Epithelial cell of proximal tubule (primary cell): Measurements from ENCODE around the gene DHPS. TPM values are rescaled to one million over a fixed set of nuclear protein-coding genes. Genes with fewer than 3 reads are reported as not detected.
"Not testable (repeated sequence)": the region's sequence is repeated elsewhere in the genome, so short reads cannot be mapped to it uniquely, and the experiment has no call there.

Source experiments
- DNase-seq: peaks from one replicate; pipeline ENCODE4 v3.0.0-alpha.2; 2011; ENCODE audit warnings: low read depth
- H3K4me3 ChIP-seq: 2 replicates; pipeline ENCODE4 v1.5.1; 2011; ENCODE audit warnings: low read depth, mild to moderate bottlenecking, low read length
- total RNA-seq: library from RNA; depleted of rRNA; stranded (reverse); fragments of >200 nt; gene quantifications from 2 replicates; pipeline ENCODE4 v1.2.3, GENCODE V29; 2015
- TF ChIP-seq, protein P1 (sequence below): conservative IDR thresholded peaks from 2 replicates; pipeline ENCODE4 v1.5.1; 2012; ENCODE audit warnings: low read depth, mild to moderate bottlenecking, low read length

Gene DHPS
- total RNA-seq, 1 donor from 2014 or later: 134 TPM

DNA sequence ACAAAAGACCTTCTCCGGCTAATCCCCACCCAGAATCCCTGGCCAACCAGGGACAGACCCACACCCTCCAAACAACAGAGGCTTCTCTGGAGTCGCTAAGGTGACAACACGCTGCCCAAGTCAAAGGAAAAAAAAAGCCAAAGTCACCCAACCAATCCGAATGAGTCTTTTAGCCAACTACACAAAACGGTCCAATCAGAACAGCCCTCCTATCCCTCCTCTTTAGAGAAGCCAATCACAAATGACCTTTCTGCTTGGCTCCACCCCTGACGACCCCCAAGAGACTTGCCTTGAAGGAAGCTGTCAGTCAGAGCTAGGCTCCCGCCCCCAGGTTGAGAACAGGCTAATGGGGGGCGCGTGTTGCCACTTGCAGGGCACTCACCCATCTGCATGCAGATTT is 21.4 kb upstream of the DHPS start:
- no peak overlapping the region for H3K4me3 ChIP-seq
- DNase-seq: no peak
- TF ChIP-seq, protein P1, sequence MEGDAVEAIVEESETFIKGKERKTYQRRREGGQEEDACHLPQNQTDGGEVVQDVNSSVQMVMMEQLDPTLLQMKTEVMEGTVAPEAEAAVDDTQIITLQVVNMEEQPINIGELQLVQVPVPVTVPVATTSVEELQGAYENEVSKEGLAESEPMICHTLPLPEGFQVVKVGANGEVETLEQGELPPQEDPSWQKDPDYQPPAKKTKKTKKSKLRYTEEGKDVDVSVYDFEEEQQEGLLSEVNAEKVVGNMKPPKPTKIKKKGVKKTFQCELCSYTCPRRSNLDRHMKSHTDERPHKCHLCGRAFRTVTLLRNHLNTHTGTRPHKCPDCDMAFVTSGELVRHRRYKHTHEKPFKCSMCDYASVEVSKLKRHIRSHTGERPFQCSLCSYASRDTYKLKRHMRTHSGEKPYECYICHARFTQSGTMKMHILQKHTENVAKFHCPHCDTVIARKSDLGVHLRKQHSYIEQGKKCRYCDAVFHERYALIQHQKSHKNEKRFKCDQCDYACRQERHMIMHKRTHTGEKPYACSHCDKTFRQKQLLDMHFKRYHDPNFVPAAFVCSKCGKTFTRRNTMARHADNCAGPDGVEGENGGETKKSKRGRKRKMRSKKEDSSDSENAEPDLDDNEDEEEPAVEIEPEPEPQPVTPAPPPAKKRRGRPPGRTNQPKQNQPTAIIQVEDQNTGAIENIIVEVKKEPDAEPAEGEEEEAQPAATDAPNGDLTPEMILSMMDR: no peak

DNA sequence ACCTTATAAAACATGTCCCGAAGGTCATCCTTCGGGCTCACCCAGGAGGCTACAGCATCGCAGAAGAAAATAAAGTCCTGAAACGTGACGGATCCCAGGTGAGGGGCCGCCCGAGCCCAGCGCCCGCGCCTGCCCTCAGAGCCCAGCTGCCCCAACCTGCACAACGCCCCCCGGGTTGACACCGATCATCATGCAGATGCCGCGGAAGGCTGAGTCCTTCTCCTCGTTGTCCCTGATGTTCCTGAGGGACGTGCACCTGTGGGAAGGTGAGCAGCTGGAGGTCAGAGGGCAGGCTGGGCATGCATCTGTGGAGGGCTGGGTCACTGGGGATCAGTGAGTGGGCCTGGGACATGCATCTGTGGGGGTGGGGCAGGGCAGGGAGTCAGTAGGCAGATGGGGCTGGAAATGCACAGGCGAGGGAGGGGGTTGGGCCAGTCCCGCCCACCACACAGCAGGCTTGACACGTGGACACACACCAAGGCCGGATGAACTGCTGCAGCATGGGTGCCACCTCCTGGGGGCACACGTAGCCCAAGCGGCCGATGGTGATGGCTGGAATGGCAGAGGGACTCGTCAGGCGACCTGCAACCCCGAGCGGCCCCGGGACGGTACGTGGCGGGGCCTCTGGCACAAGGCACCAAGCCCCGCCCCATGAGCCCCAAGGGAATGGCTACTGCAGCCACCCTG is 20.1 kb upstream of the DHPS start:
- TF ChIP-seq, protein P1: no peak
- no peak overlapping the region for H3K4me3 ChIP-seq
- DNase-seq: no peak

- no peak for DNase-seq
- TF ChIP-seq, protein P1: no peak
- no peak overlapping the region for H3K4me3 ChIP-seq
Measured at GRCh38 chr19:12698138-12698537, 16.5 kb upstream of the DHPS start.

DNA sequence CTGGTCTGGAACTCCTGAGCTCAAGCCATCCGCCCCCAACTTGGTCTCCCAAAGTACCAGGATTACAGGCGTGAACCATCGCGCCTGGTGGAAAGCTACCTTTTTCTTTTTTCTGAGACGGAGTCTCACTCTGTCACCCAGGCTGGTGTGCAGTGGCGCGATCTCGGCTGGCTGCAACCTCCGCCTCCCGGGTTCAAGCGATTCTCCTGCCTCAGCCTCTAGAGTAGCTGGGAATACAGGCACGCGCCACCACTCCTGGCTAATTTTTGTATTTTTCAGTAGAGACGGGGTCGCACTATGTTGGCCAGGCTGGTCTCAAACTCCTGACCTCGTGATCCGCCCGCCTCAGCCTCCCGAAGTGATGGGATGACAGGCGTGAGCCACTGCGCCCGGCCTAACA is 15.7 kb upstream of the DHPS start:
- H3K4me3 ChIP-seq: not testable (repeated sequence)

GRCh38 chr19:12696366-12697335 is 15.0 kb upstream of the DHPS start, which contains the start of gene FBXW9:
FBXW9 (minus strand) TSS chr19:12696631; CDS start chr19:12696581, 50 bp downstream.
- peak; percentile 54 for DNase-seq
- H3K4me3 ChIP-seq: peak within 1 kb of the TSS; percentile 92
- TF ChIP-seq, protein P1: no peak

More for the DNA sequence above, 15.7 kb upstream of the DHPS start:
- not testable (repeated sequence) for DNase-seq

GRCh38 chr19:12695997-12696365 is 14.3 kb upstream of the DHPS start:
- TF ChIP-seq, protein P1: no peak
- H3K4me3 ChIP-seq: peak overlapping the region; percentile 92
- no peak for DNase-seq

- TF ChIP-seq, protein P1: no peak
- peak overlapping the region; percentile 92 for H3K4me3 ChIP-seq
- DNase-seq: no peak
Measured at GRCh38 chr19:12695514-12695913, 13.8 kb upstream of the DHPS start.
